IMR-90 (cell line): ENCODE results near the gene NUDCD3. TPM values are rescaled to one million over a fixed set of nuclear protein-coding genes. Genes with fewer than 3 reads are reported as not detected.

Source experiments
- ATAC-seq: fragments of 200-7000 bp; cut with Tn5 transposase; 2 replicates; pipeline ENCODE4 v1.9.1; 2020; ENCODE audit warnings: low read depth, mild to moderate bottlenecking, moderate library complexity
- BruUV-seq: library from RNA; stranded (reverse); fragments of 400-500 nt; replicated peaks from 2 replicates; lab custom pipeline; 2021; lab: Mats Ljungman, UMichigan
- CTCF ChIA-PET: fragments of 300-600 bp; formaldehyde crosslinking; extraction: SDS; loops from one replicate; lab custom pipeline; 2021; ENCODE audit warnings: antibody characterized with exemption; lab: Yijun Ruan, JAX
- POLR2A ChIA-PET: fragments of 300-600 bp; sonication (Branson Sonifier 250); formaldehyde crosslinking; loops from one replicate; lab custom pipeline; 2022; ENCODE audit warnings: antibody characterized with exemption; ENCODE audit not compliant: unreplicated experiment; lab: Charles Lee
- DNase-seq: peaks from one replicate; pipeline ENCODE4 v3.0.0; 2013
- H2AFZ ChIP-seq: replicated peaks from 2 replicates; pipeline ENCODE3; 2013; ENCODE audit warnings: low read length, mild to moderate bottlenecking; ENCODE audit not compliant: poor library complexity
- H2AK5ac ChIP-seq: 2 replicates; pipeline ENCODE4 v1.6.1; 2013; ENCODE audit warnings: low read depth, low read length, inconsistent platforms
- H2AK9ac ChIP-seq: replicated peaks from 2 replicates; pipeline ENCODE3; 2013; ENCODE audit warnings: mild to moderate bottlenecking, low read depth, low read length, moderate library complexity; ENCODE audit not compliant: poor library complexity
- H2BK120ac ChIP-seq: 2 replicates; pipeline ENCODE4 v1.6.1; 2013; ENCODE audit warnings: low read depth, low read length, inconsistent platforms
- H2BK15ac ChIP-seq: 3 replicates; pipeline ENCODE4 v1.6.1; 2013; ENCODE audit warnings: low read depth, low read length, inconsistent platforms
- H2BK20ac ChIP-seq: 2 replicates; pipeline ENCODE4 v1.6.1; 2013; ENCODE audit warnings: low read depth, mild to moderate bottlenecking, inconsistent platforms, low read length, moderate library complexity
- H2BK5ac ChIP-seq: 2 replicates; pipeline ENCODE4 v1.6.1; 2013; ENCODE audit warnings: mild to moderate bottlenecking, low read depth, low read length, inconsistent platforms; ENCODE audit not compliant: poor library complexity, severe bottlenecking
- H3K14ac ChIP-seq: replicated peaks from 2 replicates; pipeline ENCODE4 v1.6.1; 2013; ENCODE audit warnings: low read depth, low read length, inconsistent platforms
- H3K18ac ChIP-seq: 2 replicates; pipeline ENCODE4 v1.6.1; 2013; ENCODE audit warnings: low read depth, low read length, control low read depth
- H3K23ac ChIP-seq: 2 replicates; pipeline ENCODE4 v1.6.1; 2013; ENCODE audit warnings: low read depth, low read length, inconsistent platforms
- H3K27ac ChIP-seq: 2 replicates; pipeline ENCODE4 v1.5.1; 2013; ENCODE audit warnings: mild to moderate bottlenecking, control low read depth, low read length; ENCODE audit not compliant: insufficient read depth
- H3K27me3 ChIP-seq: 2 replicates; pipeline ENCODE4 v1.6.1; 2013; ENCODE audit warnings: low read length; ENCODE audit not compliant: control insufficient read depth, insufficient read depth
- H3K36me3 ChIP-seq: 2 replicates; pipeline ENCODE4 v1.6.1; 2013; ENCODE audit warnings: low read length, mixed read lengths; ENCODE audit not compliant: control insufficient read depth, insufficient read depth
- H3K4ac ChIP-seq: 2 replicates; pipeline ENCODE4 v1.6.1; 2013; ENCODE audit warnings: low read depth, low read length, inconsistent platforms
- H3K4me1 ChIP-seq: 2 replicates; pipeline ENCODE4 v1.6.1; 2013; ENCODE audit warnings: low read length, mixed read lengths; ENCODE audit not compliant: control insufficient read depth, insufficient read depth
- H3K4me2 ChIP-seq: 2 replicates; pipeline ENCODE4 v1.6.1; 2013; ENCODE audit warnings: low read depth, mild to moderate bottlenecking, control low read depth, low read length, moderate library complexity
- H3K4me3 ChIP-seq: 2 replicates; pipeline ENCODE4 v1.5.1; 2013; ENCODE audit warnings: low read depth, mild to moderate bottlenecking, control low read depth, low read length, moderate library complexity; ENCODE audit not compliant: insufficient read depth
- H3K56ac ChIP-seq: 2 replicates; pipeline ENCODE4 v1.6.1; 2013; ENCODE audit warnings: low read length, inconsistent platforms; ENCODE audit not compliant: insufficient read depth; ENCODE audit errors: extremely low read depth
- H3K79me1 ChIP-seq, 2 experiments: 2 replicates each; pipeline ENCODE4 v1.6.1; 2013; ENCODE audit warnings: low read length in 2 of 2, inconsistent platforms in 1 of 2, low read depth in 1 of 2
- H3K9ac ChIP-seq: 2 replicates; pipeline ENCODE4 v1.6.1; 2013; ENCODE audit warnings: low read depth, low read length, control low read depth
- H3K9me1 ChIP-seq: 2 replicates; pipeline ENCODE4 v1.6.1; 2013; ENCODE audit warnings: low read length, inconsistent platforms; ENCODE audit not compliant: insufficient read depth
- H3K9me3 ChIP-seq: 2 replicates; pipeline ENCODE4 v1.6.1; 2013; ENCODE audit warnings: low read length; ENCODE audit not compliant: control insufficient read depth, insufficient read depth
- H4K20me1 ChIP-seq: 2 replicates; pipeline ENCODE4 v1.6.1; 2013; ENCODE audit warnings: low read length, inconsistent platforms; ENCODE audit not compliant: insufficient read depth
- H4K5ac ChIP-seq: 2 replicates; pipeline ENCODE4 v1.6.1; 2013; ENCODE audit warnings: mild to moderate bottlenecking, low read depth, low read length, control low read depth
- H4K8ac ChIP-seq, 2 experiments: 2 replicates each; pipeline ENCODE4 v1.6.1; 2013; ENCODE audit warnings: low read depth in 2 of 2, low read length in 2 of 2, control low read depth in 1 of 2, inconsistent platforms in 1 of 2
- H4K91ac ChIP-seq: 2 replicates; pipeline ENCODE4 v1.6.1; 2013; ENCODE audit warnings: low read depth, low read length, inconsistent platforms; ENCODE audit not compliant: insufficient read depth
- CEBPB ChIP-seq: IDR thresholded peaks from 2 replicates; pipeline ENCODE4 v1.6.1; 2012; ENCODE audit warnings: low read depth, low read length, improper control_type of control experiment
- MAZ ChIP-seq: IDR thresholded peaks from 2 replicates; pipeline ENCODE4 v1.6.1; 2012; ENCODE audit warnings: low read depth, mild to moderate bottlenecking, low read length, improper control_type of control experiment, moderate library complexity, borderline replicate concordance
- WGBS, 2 experiments: methylation state at CpG; one replicate each; pipeline versions ENCODE4 v1.1.5 to v1.1.7; 2013; ENCODE audit warnings: missing lambda C conversion rate in 2 of 2; ENCODE audit not compliant: insufficient read length in 1 of 2; ENCODE audit errors: extremely low coverage in 2 of 2; 5-methylcytosine and 5-hydroxymethylcytosine counted together
- dilution Hi-C: fragments of 300-500 bp; cut with HindIII; formaldehyde crosslinking; loops from one replicate; pipeline ENCODE4 v1.14.3; 2018; ENCODE audit warnings: low sequenced_read_pairs; ENCODE audit not compliant: unreplicated experiment
- in situ Hi-C: fragments of 300-500 bp; cut with MboI; formaldehyde crosslinking; loops from 3 replicates; pipeline ENCODE4 v1.14.3; 2019; ENCODE audit warnings: low sequenced_read_pairs, inconsistent platforms, mixed read lengths
- intact Hi-C: fragments of 100-400 bp; cut with micrococcal nuclease; formaldehyde crosslinking; loops from 2 replicates; pipeline ENCODE4 v1.10.0; 2022
- polyA plus RNA-seq, 3 experiments: library from polyadenylated mRNA; depleted of rRNA; stranded (reverse); fragments of >200 nt; gene quantifications; 2 replicates each; pipeline ENCODE4 v1.2.3, GENCODE V29; 2012; ENCODE audit warnings: low replicate concordance in 1 of 3
- total RNA-seq: library from RNA; depleted of rRNA; stranded (reverse); fragments of >200 nt; gene quantifications from 2 replicates; pipeline ENCODE4 v1.2.3, GENCODE V29; 2012

The NUDCD3 gene
- total and polyA plus RNA-seq, 2 of the 4 experiments (the other 2 are of a cell fraction) = 49.5 to 76.0 TPM

DNA sequence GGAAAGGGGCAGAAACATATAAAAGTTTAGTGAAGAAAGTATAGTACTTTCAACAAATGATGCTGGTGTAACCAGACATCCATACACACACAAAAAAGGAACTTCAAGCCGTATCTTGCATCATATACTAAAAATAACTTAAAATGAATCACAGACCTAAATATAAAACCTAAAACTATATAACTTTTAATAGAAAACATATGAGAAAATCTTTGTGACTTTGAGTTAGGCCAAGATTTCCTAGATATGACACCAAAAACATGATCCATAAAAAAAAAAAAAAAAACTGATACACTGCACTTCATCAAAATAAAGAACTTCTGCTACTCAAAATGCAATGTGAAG, 40.9 kb downstream of the NUDCD3 start:
- ChIA-PET CTCF (interaction anchor here (0.6 kb wide), 1 partner anchor 154 kb away, joined by 6 read pairs; no protein-coding TSS in a partner anchor), POLR2A (interaction anchor here (0.5 kb wide), 1 partner anchor 26 kb away, joined by 3 read pairs; no protein-coding TSS in a partner anchor)
- Histone ChIP-seq H3K9ac (no peak overlapping the region), H2BK120ac (no peak overlapping the region), H4K20me1 (peaks cover 32% of the 10 kb centered on the region), H3K4me3 (no peak overlapping the region), H3K18ac (no peak overlapping the region), H2BK15ac (no peak overlapping the region; the same call in 2 of the 3 replicates), H3K56ac (no peak overlapping the region), H3K79me1 (peaks cover 54 to 82% of the 10 kb centered on the region in 2 experiments), H3K4me1 (peaks cover 3% of the 10 kb centered on the region; the same call in 1 of the 2 replicates), H3K4me2 (peak overlapping the region; percentile 60; the same call in 1 of the 2 replicates), H2AK5ac (no peak overlapping the region), H4K91ac (no peak overlapping the region), H3K27ac (no peak overlapping the region), H3K14ac (0 out of 2 replicates have a peak overlapping the region, but pooled peaks have one; percentile 77), H3K9me3 (no peaks in the 10 kb centered on the region), H4K5ac (no peak overlapping the region), H3K9me1 (peaks cover 41% of the 10 kb centered on the region), H2BK5ac (no peak overlapping the region), H4K8ac (no peak overlapping the region), H3K36me3 (peaks cover 15% of the 10 kb centered on the region), H3K23ac (no peak overlapping the region), H3K27me3 (no peaks in the 10 kb centered on the region), H2BK20ac (no peak overlapping the region), H2AFZ (no peak overlapping the region), H3K4ac (no peak overlapping the region), H2AK9ac (no peak overlapping the region)
- no CpG with 5 or more reads among the region's 1 CpG for WGBS, 2 experiments
- in situ Hi-C loops (no loop called here), dilution Hi-C loops (no loop called here), intact Hi-C loops (no loop called here)
- BruUV-seq = no TSS peak
- DNase-seq = peak; percentile 70
- TF ChIP-seq MAZ (no peak), CEBPB (peak; percentile 91)
- ATAC-seq = peak; percentile 21; the same call in 1 of the 2 replicates
